Naive thymus-derived CD4-positive, alpha-beta T cell (primary cell): ENCODE results near the gene PEX19. TPM values are rescaled to one million over a fixed set of nuclear protein-coding genes. Genes with fewer than 3 reads are reported as not detected.
"Not testable (repeated sequence)": the region's sequence is repeated elsewhere in the genome, so short reads cannot be mapped to it uniquely, and the experiment has no call there.

Source experiments
- ATAC-seq: fragments of 150-1000 bp; cut with Tn5 transposase; 2 replicates; pipeline ENCODE4 v1.10.0; 2021; ENCODE audit warnings: mild to moderate bottlenecking, moderate library complexity
- CTCF ChIA-PET: fragments of 350-600 bp; sonication (Branson Sonifier 250); formaldehyde crosslinking; loops from one replicate; lab custom pipeline; 2021; ENCODE audit warnings: antibody characterized with exemption; lab: Charles Lee
- POLR2A ChIA-PET: fragments of 350-600 bp; sonication (Branson Sonifier 250); formaldehyde crosslinking; loops from one replicate; lab custom pipeline; 2021; ENCODE audit warnings: antibody characterized with exemption, inconsistent platforms; lab: Charles Lee
- DNase-seq, 9 donors: peaks; one replicate each; pipeline versions ENCODE4 v3.0.0 to v3.0.0-alpha.2; 2020 to 2022; ENCODE audit warnings: mixed read lengths in 1 of 9
- H3K27ac ChIP-seq: one replicate; pipeline ENCODE4 v1.7.0; 2013; ENCODE audit warnings: mild to moderate bottlenecking, low read depth, low read length, moderate library complexity
- H3K27me3 ChIP-seq, 2 donors: one replicate each; pipeline ENCODE4 v1.7.0; 2013; ENCODE audit warnings: low read length in 2 of 2, mild to moderate bottlenecking in 2 of 2, moderate library complexity in 2 of 2; ENCODE audit not compliant: control insufficient read depth in 2 of 2, insufficient read depth in 2 of 2
- H3K36me3 ChIP-seq, 3 experiments: 1 replicate in 2 of 3; 2 replicates in 1 of 3; pipeline ENCODE4 v1.7.0; 2013; ENCODE audit warnings: low read length in 3 of 3, mild to moderate bottlenecking in 3 of 3, moderate library complexity in 1 of 3; ENCODE audit not compliant: insufficient read depth in 3 of 3, control insufficient read depth in 2 of 3
- H3K4me1 ChIP-seq, 2 donors: one replicate each; pipeline ENCODE4 v1.7.0; 2013; ENCODE audit warnings: low read length in 2 of 2, mild to moderate bottlenecking in 2 of 2, moderate library complexity in 1 of 2; ENCODE audit not compliant: control insufficient read depth in 2 of 2, insufficient read depth in 2 of 2
- H3K4me3 ChIP-seq: 2 replicates; pipeline ENCODE4 v1.7.0; 2013; ENCODE audit warnings: mild to moderate bottlenecking, low read length
- H3K9me3 ChIP-seq, 3 experiments: 1 replicate in 2 of 3; 2 replicates in 1 of 3; pipeline ENCODE4 v1.7.0; 2013; ENCODE audit warnings: low read length in 3 of 3; ENCODE audit not compliant: control insufficient read depth in 2 of 3
- H3K27ac Mint-ChIP-seq, 9 donors: one replicate each; pipeline ENCODE4 v1.8.0; 2020 to 2022; ENCODE audit warnings: mixed read lengths in 9 of 9, mild to moderate bottlenecking in 8 of 9, moderate library complexity in 5 of 9, inconsistent platforms in 2 of 9
- H3K27me3 Mint-ChIP-seq, 5 donors: one replicate each; pipeline ENCODE4 v1.8.0; 2021 to 2022; ENCODE audit warnings: mixed read lengths in 5 of 5, mild to moderate bottlenecking in 1 of 5
- H3K36me3 Mint-ChIP-seq, 5 donors: one replicate each; pipeline ENCODE4 v1.8.0; 2020 to 2022; ENCODE audit warnings: mixed read lengths in 5 of 5, mild to moderate bottlenecking in 3 of 5, inconsistent platforms in 1 of 5
- H3K4me1 Mint-ChIP-seq, 7 donors: one replicate each; pipeline ENCODE4 v1.8.0; 2020 to 2022; ENCODE audit warnings: mixed read lengths in 7 of 7, mild to moderate bottlenecking in 3 of 7, inconsistent platforms in 1 of 7
- H3K4me3 Mint-ChIP-seq, 10 donors: one replicate each; pipeline ENCODE4 v1.8.0; 2020 to 2022; ENCODE audit warnings: mild to moderate bottlenecking in 10 of 10, mixed read lengths in 10 of 10, moderate library complexity in 6 of 10, inconsistent platforms in 2 of 10
- H3K9me3 Mint-ChIP-seq, 11 donors: one replicate each; pipeline ENCODE4 v1.8.0; 2020 to 2022; ENCODE audit warnings: mixed read lengths in 11 of 11, mild to moderate bottlenecking in 4 of 11, inconsistent platforms in 1 of 11, moderate library complexity in 1 of 11
- intact Hi-C, 2 donors: fragments of 100-400 bp; cut with micrococcal nuclease; formaldehyde crosslinking; loops; one replicate each; pipeline ENCODE4 v1.15.1; 2023
- polyA plus RNA-seq, 2 donors: library from polyadenylated mRNA; unstranded; fragments of 300-500 nt; fragmentation: Illumina TruSeq; gene quantifications; one replicate each; pipeline ENCODE4 v1.2.3, GENCODE V29; 2021
- total RNA-seq, 6 experiments: library from RNA in 5 of 6; stranded (reverse) in 5 of 6; gene quantifications; 1 replicate in 5 of 6; 2 replicates in 1 of 6; pipeline ENCODE4 v1.2.3 and lab custom pipeline; 2021 to 2026

PEX19 gene
- total and polyA plus RNA-seq, 7 experiments from 2014 or later: 37.9 to 66.1 (median 55.6) TPM

DNA sequence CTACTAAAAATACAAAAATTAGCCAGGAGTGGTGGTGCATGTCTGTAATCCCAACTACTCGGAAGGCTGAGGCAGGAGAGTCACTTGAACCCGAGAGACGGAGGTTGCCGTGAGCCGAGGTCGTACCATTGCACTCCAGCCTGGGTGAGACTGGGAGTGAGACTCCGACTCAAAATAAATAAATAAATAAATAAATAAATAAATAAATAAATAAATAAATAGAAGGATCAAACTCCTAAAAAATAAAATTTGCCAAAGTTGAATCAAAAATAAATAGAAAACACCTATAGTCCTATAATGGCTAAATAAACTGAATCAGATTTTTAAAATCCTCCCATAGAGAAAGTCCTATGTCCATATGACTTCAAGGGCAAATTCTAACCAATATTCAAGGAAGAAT lies 15.2 kb upstream of the PEX19 start:
- no peak overlapping the region for H3K27ac ChIP-seq
- no peak overlapping the region for H3K4me3 ChIP-seq
- intact Hi-C loops: no loop called here
- no peaks in the 10 kb centered on the region for H3K4me1 Mint-ChIP-seq
- no peak for DNase-seq
- POLR2A ChIA-PET: no interaction called here
- peak overlapping the region in 1 of 9 donors; percentile 26 for H3K27ac Mint-ChIP-seq
- H3K36me3 ChIP-seq: peaks cover 35 to 67% (median 38%) of the 10 kb centered on the region in 3 experiments
- ATAC-seq: no peak
- H3K27me3 ChIP-seq: no peaks in the 10 kb centered on the region
- no peaks in the 10 kb centered on the region for H3K4me1 ChIP-seq
- no peaks in the 10 kb centered on the region for H3K9me3 ChIP-seq
- no peaks in the 10 kb centered on the region for H3K27me3 Mint-ChIP-seq
- H3K36me3 Mint-ChIP-seq: peaks cover 18 to 53% (median 32%) of the 10 kb centered on the region in 5 donors
- H3K4me3 Mint-ChIP-seq: no peak overlapping the region
- CTCF ChIA-PET: interaction anchor here (1.5 kb wide), 1 partner anchor 8 kb away, joined by 7 read pairs; no protein-coding TSS in a partner anchor
- H3K9me3 Mint-ChIP-seq: peaks cover 0 to 3% (median 0%) of the 10 kb centered on the region in 11 donors

DNA sequence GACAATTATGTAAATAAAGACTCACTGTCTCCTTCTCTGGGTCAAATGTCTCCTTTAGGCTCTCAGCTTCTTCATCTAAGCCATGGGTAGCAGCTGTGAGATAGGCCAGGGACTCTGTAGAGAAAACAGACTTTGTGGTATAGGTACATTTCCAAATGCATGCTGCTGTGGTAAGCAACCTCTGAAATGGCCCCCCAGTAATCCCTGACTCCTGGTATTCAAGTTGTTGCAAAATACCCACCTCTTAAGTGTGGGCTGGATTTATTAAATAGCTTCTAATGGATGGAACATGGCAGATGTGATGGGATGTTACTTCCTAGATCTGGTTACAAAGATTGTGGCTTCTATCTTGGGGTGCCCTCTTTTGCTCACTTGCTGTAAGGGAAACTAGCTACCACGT lies 11.1 kb upstream of the PEX19 start:
- peaks cover 0 to 3% (median 0%) of the 10 kb centered on the region in 11 donors for H3K9me3 Mint-ChIP-seq
- POLR2A ChIA-PET: interaction anchor here (1.7 kb wide), 1 partner anchor 11 kb away, joined by 6 read pairs; the partner anchor contains the start of gene PEX19
- Histone ChIP-seq H3K27me3 (no peaks in the 10 kb centered on the region), H3K4me3 (no peak overlapping the region), H3K9me3 (no peaks in the 10 kb centered on the region), H3K36me3 (peaks cover 43 to 92% (median 58%) of the 10 kb centered on the region in 3 experiments), H3K27ac (no peak overlapping the region), H3K4me1 (peaks cover 0 to 3% of the 10 kb centered on the region in 2 donors)
- peak overlapping the region in 2 of 9 donors; percentile 15 to 36 for H3K27ac Mint-ChIP-seq
- peaks cover 32 to 71% (median 43%) of the 10 kb centered on the region in 5 donors for H3K36me3 Mint-ChIP-seq
- CTCF ChIA-PET: no interaction called here
- DNase-seq (no peak), ATAC-seq (no peak)
- no peaks in the 10 kb centered on the region for H3K27me3 Mint-ChIP-seq
- no peak overlapping the region for H3K4me3 Mint-ChIP-seq
- intact Hi-C loops: loop anchor here in 1 of 2 donors (5.0 kb wide), 1 partner anchor 41 kb away; no protein-coding TSS in a partner anchor
- H3K4me1 Mint-ChIP-seq: peaks cover 2 to 4% (median 4%) of the 10 kb centered on the region in 7 donors

DNA sequence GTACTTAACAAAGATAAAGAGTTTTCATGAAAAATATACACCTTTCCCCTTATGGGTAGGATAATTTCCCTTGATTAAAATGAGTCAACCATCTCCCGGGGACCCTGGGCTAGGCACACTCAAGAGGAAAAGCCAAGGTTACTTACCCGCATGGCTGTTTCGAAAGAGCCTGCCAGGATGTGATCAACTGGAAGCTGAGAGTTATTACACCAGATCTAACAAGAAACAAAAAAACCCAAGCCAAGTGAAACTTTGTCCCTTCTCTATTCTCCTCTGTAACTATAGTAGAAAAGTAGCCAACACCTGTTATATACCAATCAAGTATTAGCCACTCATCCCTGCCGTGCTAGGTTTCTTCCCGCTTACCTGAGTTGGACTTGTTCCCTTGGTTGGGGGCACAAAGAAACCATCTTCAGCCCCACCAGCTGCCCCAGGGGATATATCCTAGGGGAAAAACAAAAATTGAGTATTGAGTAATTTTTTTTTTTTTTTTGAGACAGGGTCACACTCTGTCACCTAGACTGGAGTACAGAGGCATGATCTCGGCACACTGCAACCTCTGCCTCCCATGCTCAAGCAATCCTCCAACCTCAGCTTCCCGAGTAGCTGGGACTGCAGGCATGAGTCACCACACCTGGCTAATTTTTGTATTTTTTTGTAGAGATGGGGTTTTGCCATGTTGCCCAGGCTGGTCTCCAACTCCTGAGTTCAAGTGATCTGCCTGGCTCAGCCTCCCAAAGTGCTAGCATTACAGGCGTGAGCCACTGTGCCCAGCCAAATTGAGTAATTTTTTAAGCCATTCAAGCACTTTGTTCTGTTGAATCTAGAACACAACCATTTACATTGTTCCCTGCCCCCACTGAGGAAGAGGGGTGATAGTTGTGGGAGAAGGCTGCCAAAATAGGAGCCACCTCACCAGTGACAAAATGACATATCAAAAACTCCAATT lies 8.4 kb upstream of the PEX19 start:
- Histone ChIP-seq H3K4me1 (peaks cover 0 to 3% of the 10 kb centered on the region in 2 donors), H3K4me3 (no peak overlapping the region), H3K27me3 (no peaks in the 10 kb centered on the region), H3K36me3 (peaks cover 43 to 91% (median 56%) of the 10 kb centered on the region in 3 experiments), H3K27ac (no peak overlapping the region), H3K9me3 (no peaks in the 10 kb centered on the region)
- CTCF ChIA-PET: interaction anchor here (0.9 to 3.1 kb wide), 6 partner anchors 8 to 208 kb away, joined by 3 to 47 read pairs (median 8); partner anchors contain the start of genes CASQ1 and IGSF8
- H3K4me3 Mint-ChIP-seq: no peak overlapping the region
- ATAC-seq (no peak), DNase-seq (no peak)
- H3K36me3 Mint-ChIP-seq: peaks cover 30 to 71% (median 41%) of the 10 kb centered on the region in 5 donors
- H3K9me3 Mint-ChIP-seq: peaks cover 0 to 3% (median 0%) of the 10 kb centered on the region in 11 donors
- H3K4me1 Mint-ChIP-seq: peaks cover 2 to 7% (median 4%) of the 10 kb centered on the region in 7 donors
- no peaks in the 10 kb centered on the region for H3K27me3 Mint-ChIP-seq
- intact Hi-C loops: no loop called here
- H3K27ac Mint-ChIP-seq: peak overlapping the region in 2 of 9 donors; percentile 28 to 42
- POLR2A ChIA-PET: interaction anchor here (0.6 to 4.1 kb wide), 6 partner anchors 10 to 1069 kb away, joined by 3 to 33 read pairs (median 4); partner anchors contain the start of genes COPA, DCAF8, IGSF8 and NCSTN

DNA sequence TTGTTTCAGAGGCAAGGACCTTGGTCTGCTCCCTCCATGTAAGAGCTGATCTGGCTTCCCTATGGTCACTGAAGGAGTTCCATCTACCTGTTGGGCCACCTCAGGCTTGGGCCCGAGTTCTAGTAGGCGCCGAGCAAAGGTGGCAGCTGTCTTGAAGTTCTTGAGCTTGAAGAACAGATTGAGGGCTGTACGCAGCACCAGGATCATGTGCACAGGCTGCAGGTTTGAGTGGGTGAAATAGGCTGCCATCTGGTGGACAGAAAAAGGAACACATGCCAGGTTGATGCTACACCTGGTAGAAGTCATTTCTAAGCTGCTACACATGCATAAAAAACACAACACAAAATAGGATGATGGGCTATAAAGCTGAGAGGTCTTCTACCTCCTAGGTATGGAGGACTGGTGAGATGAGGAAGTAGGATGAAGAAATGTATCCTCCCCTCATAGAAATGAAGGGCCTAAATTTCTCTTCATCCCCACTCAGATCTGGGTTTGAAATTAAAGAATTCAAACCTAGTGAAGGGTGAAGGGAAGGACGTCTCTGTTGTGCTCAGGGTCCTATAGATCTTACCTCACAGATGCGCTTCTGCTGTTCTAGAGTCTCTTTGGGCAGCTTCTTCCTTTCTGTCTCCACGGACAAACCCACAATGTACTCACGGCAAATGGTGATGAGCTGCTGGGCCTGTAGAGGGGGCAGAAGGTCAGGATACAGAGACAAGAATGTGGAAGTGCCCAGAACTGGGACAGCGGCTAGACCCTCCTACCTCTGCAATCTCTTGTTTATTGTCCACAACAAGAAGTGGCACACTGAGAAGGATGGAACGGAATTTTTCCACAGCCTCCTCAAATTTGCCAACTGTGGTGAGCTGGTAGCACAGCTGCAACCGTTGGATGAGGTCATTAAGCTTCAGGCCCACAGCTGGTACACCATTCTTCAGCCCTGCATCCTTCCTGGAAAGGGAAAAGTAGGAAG lies 6.6 kb upstream of the PEX19 start:
- H3K36me3 ChIP-seq: peaks cover 31 to 73% (median 41%) of the 10 kb centered on the region in 3 experiments
- H3K4me3 ChIP-seq: no peak overlapping the region
- DNase-seq (peak; percentile 24 to 82 (median 74)), ATAC-seq (peak; percentile 98)
- H3K4me1 ChIP-seq: peaks cover 0 to 3% of the 10 kb centered on the region in 2 donors
- Mint-ChIP-seq H3K4me3 (no peak overlapping the region), H3K9me3 (no peaks in the 10 kb centered on the region), H3K4me1 (peaks cover 2 to 7% (median 6%) of the 10 kb centered on the region in 7 donors), H3K36me3 (peaks cover 18 to 57% (median 28%) of the 10 kb centered on the region in 5 donors), H3K27ac (peak overlapping the region; percentile 0 to 88 (median 40)), H3K27me3 (no peaks in the 10 kb centered on the region)
- no peaks in the 10 kb centered on the region for H3K27me3 ChIP-seq
- POLR2A ChIA-PET: interaction anchor here (0.8 to 4.1 kb wide), 12 partner anchors 8 to 315 kb away, joined by 3 to 33 read pairs (median 4); partner anchors contain the start of genes DCAF8 and IGSF8
- CTCF ChIA-PET: interaction anchor here (0.5 to 3.1 kb wide), 44 partner anchors 10 to 1135 kb away, joined by 3 to 47 read pairs (median 4); partner anchors contain the start of genes CASQ1, DCAF8 and IGSF8
- H3K27ac ChIP-seq: no peak overlapping the region
- intact Hi-C loops: loop anchor here (1.0 to 2.0 kb wide), 8 partner anchors 30 to 316 kb away; no protein-coding TSS in a partner anchor
- no peaks in the 10 kb centered on the region for H3K9me3 ChIP-seq

DNA sequence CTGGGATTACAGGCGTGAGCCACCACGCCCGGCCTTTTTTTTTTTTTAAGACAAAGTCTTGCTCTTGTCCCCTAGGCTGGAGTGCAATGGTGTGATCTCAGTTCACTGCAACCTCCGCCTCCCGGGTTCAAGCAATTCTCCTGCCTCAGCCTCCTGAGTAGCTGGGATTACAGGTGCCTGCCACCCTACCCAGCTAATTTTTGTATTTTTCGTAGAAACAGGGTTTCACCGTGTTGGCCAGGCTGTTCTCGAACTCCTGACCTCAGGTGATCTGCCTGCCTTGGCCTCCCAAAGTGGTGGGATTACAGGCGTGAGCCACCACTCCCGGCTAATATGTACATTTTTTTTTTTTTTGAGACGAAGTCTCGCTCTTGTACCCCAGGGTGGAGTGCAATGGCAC lies 2.8 kb upstream of the PEX19 start:
- H3K27ac ChIP-seq, H3K27me3 Mint-ChIP-seq, H3K27ac Mint-ChIP-seq, H3K9me3 Mint-ChIP-seq, ATAC-seq, H3K27me3 ChIP-seq, H3K4me3 Mint-ChIP-seq, DNase-seq, H3K4me3 ChIP-seq, H3K9me3 ChIP-seq: not testable (repeated sequence)
- ChIA-PET POLR2A (interaction anchor here (0.6 kb wide), 1 partner anchor 14 kb away, joined by 3 read pairs; no protein-coding TSS in a partner anchor), CTCF (interaction anchor here (0.9 to 2.6 kb wide), 4 partner anchors 35 to 202 kb away, joined by 3 to 9 read pairs (median 6); no protein-coding TSS in a partner anchor)
- Mint-ChIP-seq H3K36me3 (peaks cover 6 to 29% (median 14%) of the 10 kb centered on the region in 5 donors), H3K4me1 (peaks cover 18 to 40% (median 32%) of the 10 kb centered on the region in 7 donors)
- peaks cover 11 to 19% of the 10 kb centered on the region in 2 donors for H3K4me1 ChIP-seq
- H3K36me3 ChIP-seq: peaks cover 24 to 49% (median 25%) of the 10 kb centered on the region in 3 experiments
- intact Hi-C loops: loop anchor here in 1 of 2 donors (5.0 kb wide), 1 partner anchor 80 kb away; the partner anchor contains the start of gene PEA15
